ENCODE data around the gene SLC25A13. TPM values are rescaled to one million over a fixed set of nuclear protein-coding genes. Genes with fewer than 3 reads are reported as not detected.

The SLC25A13 gene
- total and polyA plus RNA-seq, 2 of the 13 experiments (the other 11 are each of a cell fraction or from before 2014, with no cell fraction given): 36.2 to 84.9 TPM

DNA sequence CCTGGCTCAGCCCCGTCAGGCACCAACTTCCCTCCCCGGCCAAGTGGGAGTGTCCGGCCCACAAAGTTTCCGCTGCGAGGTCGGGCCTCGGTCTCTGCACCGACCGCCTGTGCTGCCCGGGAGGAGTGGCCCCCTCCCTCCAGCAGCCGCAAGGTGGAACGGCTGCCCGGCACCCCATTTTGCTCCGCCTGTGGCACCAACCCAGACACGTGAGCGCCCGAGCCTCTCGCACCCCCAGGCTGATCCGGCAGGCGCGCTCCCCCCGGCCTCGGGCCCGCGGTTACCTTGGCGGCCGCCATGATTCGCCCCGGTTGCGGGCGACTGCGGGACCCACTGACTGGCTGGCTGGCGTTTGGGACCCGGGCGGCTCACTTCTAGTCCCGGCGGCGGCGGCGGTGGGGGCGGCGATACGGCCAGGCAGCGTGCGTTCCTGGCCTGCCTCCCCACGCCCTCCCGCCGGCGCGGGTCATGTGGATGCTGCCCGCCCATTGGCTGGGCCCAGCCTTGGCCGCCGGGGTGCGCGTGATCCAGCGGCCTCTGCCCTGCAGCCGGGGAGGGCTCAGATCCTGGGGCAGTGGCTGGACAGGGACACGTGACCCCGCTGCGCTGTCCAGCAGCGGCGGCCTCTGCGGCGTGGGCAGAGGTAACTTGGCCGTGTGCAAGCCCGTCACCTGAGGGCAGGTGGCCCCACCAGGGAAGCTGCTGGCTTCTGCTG lies at the start of gene SLC25A13 (continued):
- TF ChIP-seq ZNF253 (CRISPR knock-in tag; IDR thresholded peaks at IDR 0.05; ENCODE audit: borderline replicate concordance) (peak; percentile 87; the same call in 1 of the 2 replicates), NKX3-1 (CRISPR knock-in tag; IDR thresholded peaks at IDR 0.05) (peak; percentile 87; the same call in 1 of the 2 replicates), BRCA1 (CRISPR knock-in tag; IDR thresholded peaks at IDR 0.05) (peak; percentile 82; the same call in 1 of the 2 replicates), RAD21 (CRISPR knock-in tag; IDR thresholded peaks at IDR 0.05) (peak; percentile 9), YEATS4 (CRISPR knock-in tag; IDR thresholded peaks at IDR 0.05; ENCODE audit: borderline replicate concordance) (peak; percentile 95), ZFAT (CRISPR knock-in tag; conservative IDR thresholded peaks at IDR 0.05) (peak; percentile 16; the same call in 1 of the 2 replicates), MXI1 (IDR thresholded peaks at IDR 0.05; ENCODE audit: borderline replicate concordance, low read depth, low read length) (peak; percentile 91; the same call in 2 of the 3 replicates), GATAD1 (CRISPR knock-in tag; IDR thresholded peaks at IDR 0.05) (peak; percentile 82), ZNF883 (CRISPR knock-in tag; IDR thresholded peaks at IDR 0.05; ENCODE audit: not compliant biosample characterization) (peak; percentile 82), HOXA9 (CRISPR knock-in tag; IDR thresholded peaks at IDR 0.05; ENCODE audit: borderline replicate concordance) (peak; percentile 90), ZNF20 (CRISPR knock-in tag; IDR thresholded peaks at IDR 0.05) (no peak), ZKSCAN8 (CRISPR knock-in tag; IDR thresholded peaks at IDR 0.05; ENCODE audit: borderline replicate concordance) (peak; percentile 62; the same call in 1 of the 2 replicates), YEATS2 (CRISPR knock-in tag; IDR thresholded peaks at IDR 0.05; ENCODE audit: borderline replicate concordance) (peak; percentile 75; the same call in 1 of the 2 replicates), ZNF138 (CRISPR knock-in tag; IDR thresholded peaks at IDR 0.05; ENCODE audit: low read depth) (peak; percentile 61; the same call in 1 of the 2 replicates), ZNF878 (CRISPR knock-in tag; IDR thresholded peaks at IDR 0.05) (peak; percentile 89), GTF2F1 (IDR thresholded peaks at IDR 0.05; ENCODE audit: low read length) (no peak), MED1 (CRISPR knock-in tag; IDR thresholded peaks at IDR 0.05) (peak; percentile 90), HMGA1 (CRISPR knock-in tag; conservative IDR thresholded peaks at IDR 0.05) (no peak), SP140L (CRISPR knock-in tag; IDR thresholded peaks at IDR 0.05; ENCODE audit: borderline replicate concordance) (peak; percentile 71; the same call in 1 of the 2 replicates)
- TF ChIP-seq, protein P1, sequence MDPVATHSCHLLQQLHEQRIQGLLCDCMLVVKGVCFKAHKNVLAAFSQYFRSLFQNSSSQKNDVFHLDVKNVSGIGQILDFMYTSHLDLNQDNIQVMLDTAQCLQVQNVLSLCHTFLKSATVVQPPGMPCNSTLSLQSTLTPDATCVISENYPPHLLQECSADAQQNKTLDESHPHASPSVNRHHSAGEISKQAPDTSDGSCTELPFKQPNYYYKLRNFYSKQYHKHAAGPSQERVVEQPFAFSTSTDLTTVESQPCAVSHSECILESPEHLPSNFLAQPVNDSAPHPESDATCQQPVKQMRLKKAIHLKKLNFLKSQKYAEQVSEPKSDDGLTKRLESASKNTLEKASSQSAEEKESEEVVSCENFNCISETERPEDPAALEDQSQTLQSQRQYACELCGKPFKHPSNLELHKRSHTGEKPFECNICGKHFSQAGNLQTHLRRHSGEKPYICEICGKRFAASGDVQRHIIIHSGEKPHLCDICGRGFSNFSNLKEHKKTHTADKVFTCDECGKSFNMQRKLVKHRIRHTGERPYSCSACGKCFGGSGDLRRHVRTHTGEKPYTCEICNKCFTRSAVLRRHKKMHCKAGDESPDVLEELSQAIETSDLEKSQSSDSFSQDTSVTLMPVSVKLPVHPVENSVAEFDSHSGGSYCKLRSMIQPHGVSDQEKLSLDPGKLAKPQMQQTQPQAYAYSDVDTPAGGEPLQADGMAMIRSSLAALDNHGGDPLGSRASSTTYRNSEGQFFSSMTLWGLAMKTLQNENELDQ (CRISPR knock-in tag; IDR thresholded peaks at IDR 0.05; ENCODE audit: borderline replicate concordance): no peak; the same call in 1 of the 2 replicates
- TF ChIP-seq, protein P2, sequence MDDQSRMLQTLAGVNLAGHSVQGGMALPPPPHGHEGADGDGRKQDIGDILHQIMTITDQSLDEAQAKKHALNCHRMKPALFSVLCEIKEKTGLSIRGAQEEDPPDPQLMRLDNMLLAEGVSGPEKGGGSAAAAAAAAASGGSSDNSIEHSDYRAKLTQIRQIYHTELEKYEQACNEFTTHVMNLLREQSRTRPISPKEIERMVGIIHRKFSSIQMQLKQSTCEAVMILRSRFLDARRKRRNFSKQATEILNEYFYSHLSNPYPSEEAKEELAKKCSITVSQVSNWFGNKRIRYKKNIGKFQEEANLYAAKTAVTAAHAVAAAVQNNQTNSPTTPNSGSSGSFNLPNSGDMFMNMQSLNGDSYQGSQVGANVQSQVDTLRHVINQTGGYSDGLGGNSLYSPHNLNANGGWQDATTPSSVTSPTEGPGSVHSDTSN (CRISPR knock-in tag; IDR thresholded peaks at IDR 0.05; ENCODE audit: borderline replicate concordance): no peak
- TF ChIP-seq, protein P3, sequence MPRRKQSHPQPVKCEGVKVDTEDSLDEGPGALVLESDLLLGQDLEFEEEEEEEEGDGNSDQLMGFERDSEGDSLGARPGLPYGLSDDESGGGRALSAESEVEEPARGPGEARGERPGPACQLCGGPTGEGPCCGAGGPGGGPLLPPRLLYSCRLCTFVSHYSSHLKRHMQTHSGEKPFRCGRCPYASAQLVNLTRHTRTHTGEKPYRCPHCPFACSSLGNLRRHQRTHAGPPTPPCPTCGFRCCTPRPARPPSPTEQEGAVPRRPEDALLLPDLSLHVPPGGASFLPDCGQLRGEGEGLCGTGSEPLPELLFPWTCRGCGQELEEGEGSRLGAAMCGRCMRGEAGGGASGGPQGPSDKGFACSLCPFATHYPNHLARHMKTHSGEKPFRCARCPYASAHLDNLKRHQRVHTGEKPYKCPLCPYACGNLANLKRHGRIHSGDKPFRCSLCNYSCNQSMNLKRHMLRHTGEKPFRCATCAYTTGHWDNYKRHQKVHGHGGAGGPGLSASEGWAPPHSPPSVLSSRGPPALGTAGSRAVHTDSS (CRISPR knock-in tag; conservative IDR thresholded peaks at IDR 0.05): no peak
- TF ChIP-seq, protein P4, sequence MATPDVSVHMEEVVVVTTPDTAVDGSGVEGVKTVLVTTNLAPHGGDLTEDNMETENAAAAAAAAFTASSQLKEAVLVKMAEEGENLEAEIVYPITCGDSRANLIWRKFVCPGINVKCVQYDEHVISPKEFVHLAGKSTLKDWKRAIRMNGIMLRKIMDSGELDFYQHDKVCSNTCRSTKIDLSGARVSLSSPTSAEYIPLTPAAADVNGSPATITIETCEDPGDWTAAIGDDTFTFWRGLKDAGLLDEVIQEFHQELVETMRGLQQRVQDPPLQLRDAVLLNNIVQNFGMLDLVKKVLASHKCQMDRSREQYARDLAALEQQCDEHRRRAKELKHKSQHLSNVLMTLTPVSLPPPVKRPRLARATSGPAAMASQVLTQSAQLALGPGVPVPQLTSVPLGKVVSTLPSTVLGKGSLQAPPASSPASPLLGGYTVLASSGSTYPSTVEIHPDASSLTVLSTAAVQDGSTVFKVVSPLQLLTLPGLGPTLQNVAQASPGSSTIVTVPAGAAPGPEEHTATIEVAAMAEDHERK (CRISPR knock-in tag; IDR thresholded peaks at IDR 0.05; ENCODE audit: low read depth): peak; percentile 57; the same call in 1 of the 2 replicates
